GM12865 (cell line): Measurements from ENCODE around the gene CREBBP.

Source experiments
- DNase-seq: peaks from one replicate; pipeline ENCODE4 v3.0.0; 2010; ENCODE audit warnings: low read depth
- H3K4me3 ChIP-seq: 2 replicates; pipeline ENCODE4 v1.5.1; 2011; ENCODE audit warnings: mild to moderate bottlenecking, low read depth, low read length, control low read depth
- TF ChIP-seq, protein P1 (sequence below): IDR thresholded peaks from 2 replicates; pipeline ENCODE4 v1.5.1; 2011; ENCODE audit warnings: low read length, control low read depth, low read depth, inconsistent platforms; ENCODE audit not compliant: insufficient read depth; ENCODE audit errors: missing control alignments

Gene CREBBP

GRCh38 chr16:3874242-3874641 lies 6.3 kb downstream of the CREBBP start:
- TF ChIP-seq, protein P1, sequence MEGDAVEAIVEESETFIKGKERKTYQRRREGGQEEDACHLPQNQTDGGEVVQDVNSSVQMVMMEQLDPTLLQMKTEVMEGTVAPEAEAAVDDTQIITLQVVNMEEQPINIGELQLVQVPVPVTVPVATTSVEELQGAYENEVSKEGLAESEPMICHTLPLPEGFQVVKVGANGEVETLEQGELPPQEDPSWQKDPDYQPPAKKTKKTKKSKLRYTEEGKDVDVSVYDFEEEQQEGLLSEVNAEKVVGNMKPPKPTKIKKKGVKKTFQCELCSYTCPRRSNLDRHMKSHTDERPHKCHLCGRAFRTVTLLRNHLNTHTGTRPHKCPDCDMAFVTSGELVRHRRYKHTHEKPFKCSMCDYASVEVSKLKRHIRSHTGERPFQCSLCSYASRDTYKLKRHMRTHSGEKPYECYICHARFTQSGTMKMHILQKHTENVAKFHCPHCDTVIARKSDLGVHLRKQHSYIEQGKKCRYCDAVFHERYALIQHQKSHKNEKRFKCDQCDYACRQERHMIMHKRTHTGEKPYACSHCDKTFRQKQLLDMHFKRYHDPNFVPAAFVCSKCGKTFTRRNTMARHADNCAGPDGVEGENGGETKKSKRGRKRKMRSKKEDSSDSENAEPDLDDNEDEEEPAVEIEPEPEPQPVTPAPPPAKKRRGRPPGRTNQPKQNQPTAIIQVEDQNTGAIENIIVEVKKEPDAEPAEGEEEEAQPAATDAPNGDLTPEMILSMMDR, result no peak
- H3K4me3 ChIP-seq, result no peak overlapping the region
- DNase-seq, result no peak

- TF ChIP-seq, protein P1, result no peak
- H3K4me3 ChIP-seq, result no peak overlapping the region
- no peak for DNase-seq
Measured at GRCh38 chr16:3873482-3874173, 6.9 kb downstream of the CREBBP start.

- TF ChIP-seq, protein P1, result no peak
- no peak overlapping the region for H3K4me3 ChIP-seq
Measured at GRCh38 chr16:3872216-3872895, 8.2 kb downstream of the CREBBP start.

GRCh38 chr16:3868967-3869366 lies 11.5 kb downstream of the CREBBP start:
- TF ChIP-seq, protein P1, result no peak
- H3K4me3 ChIP-seq, result no peak overlapping the region
- DNase-seq, result no peak

More at GRCh38 chr16:3872216-3872895, 8.2 kb downstream of the CREBBP start:
- no peak for DNase-seq

GRCh38 chr16:3868556-3868955 lies 12.0 kb downstream of the CREBBP start:
- TF ChIP-seq, protein P1, result no peak
- no peak for DNase-seq
- no peak overlapping the region for H3K4me3 ChIP-seq

DNA sequence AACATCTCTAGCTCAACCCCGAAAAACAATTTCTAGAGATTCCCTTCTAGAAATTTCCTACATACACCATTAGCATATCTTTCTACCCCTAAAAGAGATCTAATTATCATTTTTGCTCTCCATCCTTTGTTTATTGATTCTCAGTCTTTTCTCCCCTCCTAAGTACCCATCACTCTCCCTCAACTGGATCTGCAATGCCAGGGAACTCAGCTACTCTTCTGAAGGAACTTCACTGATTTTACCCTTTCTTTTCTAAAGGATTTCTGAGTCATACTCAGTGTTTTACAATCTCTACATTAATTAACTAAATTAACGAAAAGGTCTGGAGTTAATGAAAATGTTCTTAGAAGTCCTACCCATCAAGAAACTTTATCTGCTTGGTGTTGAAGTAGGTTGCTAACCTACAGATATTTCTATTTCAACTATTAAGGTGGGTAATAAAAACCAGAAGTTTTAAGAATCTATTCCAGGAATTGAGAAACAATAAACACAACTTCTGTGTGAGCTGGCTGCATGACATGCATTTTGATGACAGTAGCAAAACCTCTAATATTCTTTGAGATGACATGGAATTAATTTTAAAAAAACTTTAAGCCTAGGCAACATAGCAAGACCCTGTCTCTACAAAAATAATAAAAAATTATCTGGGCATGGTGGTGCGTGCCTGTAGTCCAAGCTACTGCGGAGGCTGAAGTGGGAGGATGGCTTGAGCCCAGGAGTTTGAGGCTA lies 13.6 kb downstream of the CREBBP start:
- H3K4me3 ChIP-seq, result no peak overlapping the region

More for the DNA sequence above, 13.6 kb downstream of the CREBBP start:
- no peak for DNase-seq
- TF ChIP-seq, protein P1, result no peak
